ENCODE results near the gene OR6C68. TPM values are rescaled to one million over a fixed set of nuclear protein-coding genes. Genes with fewer than 3 reads are reported as not detected.
"Not testable (repeated sequence)": the region's sequence is repeated elsewhere in the genome, so short reads cannot be mapped to it uniquely, and the experiment has no call there.

Gene OR6C68
- total RNA-seq, 6 experiments from 2014 or later: not detected

- DNase-seq (no peak), ATAC-seq (no peak)
- 23% methylated on average over 2 of the region's 2 CpGs for WGBS (ENCODE audit: insufficient coverage, low coverage, low lambda C conversion rate, missing lambda C conversion rate)
- Histone ChIP-seq H3K9me3 (no peaks in the 10 kb centered on the region), H3K27me3 (no peaks in the 10 kb centered on the region), H3K4me1 (no peaks in the 10 kb centered on the region), H3K4me3 (no peak overlapping the region), H3K36me3 (no peaks in the 10 kb centered on the region), H3K27ac (no peak overlapping the region)
- intact Hi-C loops (cut with DNase I): no loop called here
- TF ChIP-seq, protein P1, sequence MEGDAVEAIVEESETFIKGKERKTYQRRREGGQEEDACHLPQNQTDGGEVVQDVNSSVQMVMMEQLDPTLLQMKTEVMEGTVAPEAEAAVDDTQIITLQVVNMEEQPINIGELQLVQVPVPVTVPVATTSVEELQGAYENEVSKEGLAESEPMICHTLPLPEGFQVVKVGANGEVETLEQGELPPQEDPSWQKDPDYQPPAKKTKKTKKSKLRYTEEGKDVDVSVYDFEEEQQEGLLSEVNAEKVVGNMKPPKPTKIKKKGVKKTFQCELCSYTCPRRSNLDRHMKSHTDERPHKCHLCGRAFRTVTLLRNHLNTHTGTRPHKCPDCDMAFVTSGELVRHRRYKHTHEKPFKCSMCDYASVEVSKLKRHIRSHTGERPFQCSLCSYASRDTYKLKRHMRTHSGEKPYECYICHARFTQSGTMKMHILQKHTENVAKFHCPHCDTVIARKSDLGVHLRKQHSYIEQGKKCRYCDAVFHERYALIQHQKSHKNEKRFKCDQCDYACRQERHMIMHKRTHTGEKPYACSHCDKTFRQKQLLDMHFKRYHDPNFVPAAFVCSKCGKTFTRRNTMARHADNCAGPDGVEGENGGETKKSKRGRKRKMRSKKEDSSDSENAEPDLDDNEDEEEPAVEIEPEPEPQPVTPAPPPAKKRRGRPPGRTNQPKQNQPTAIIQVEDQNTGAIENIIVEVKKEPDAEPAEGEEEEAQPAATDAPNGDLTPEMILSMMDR (IDR thresholded peaks at IDR 0.05): no peak
- TF ChIP-seq POLR2A (IDR thresholded peaks at IDR 0.05): no peak
Measured at GRCh38 chr12:55467836-55468235, 24.3 kb upstream of the OR6C68 start.

GRCh38 chr12:55469291-55469690, 22.9 kb upstream of the OR6C68 start:
- intact Hi-C loops (cut with DNase I): no loop called here
- WGBS (ENCODE audit: insufficient coverage, low coverage, low lambda C conversion rate, missing lambda C conversion rate): 59% methylated on average over 2 of the region's 2 CpGs
- Histone ChIP-seq H3K27me3 (no peaks in the 10 kb centered on the region), H3K36me3 (no peaks in the 10 kb centered on the region), H3K4me1 (no peaks in the 10 kb centered on the region), H3K9me3 (no peaks in the 10 kb centered on the region), H3K27ac (no peak overlapping the region), H3K4me3 (no peak overlapping the region)
- DNase-seq (no peak), ATAC-seq (no peak)
- no peak for TF ChIP-seq POLR2A (IDR thresholded peaks at IDR 0.05)
- TF ChIP-seq, protein P1 (IDR thresholded peaks at IDR 0.05): no peak

DNA sequence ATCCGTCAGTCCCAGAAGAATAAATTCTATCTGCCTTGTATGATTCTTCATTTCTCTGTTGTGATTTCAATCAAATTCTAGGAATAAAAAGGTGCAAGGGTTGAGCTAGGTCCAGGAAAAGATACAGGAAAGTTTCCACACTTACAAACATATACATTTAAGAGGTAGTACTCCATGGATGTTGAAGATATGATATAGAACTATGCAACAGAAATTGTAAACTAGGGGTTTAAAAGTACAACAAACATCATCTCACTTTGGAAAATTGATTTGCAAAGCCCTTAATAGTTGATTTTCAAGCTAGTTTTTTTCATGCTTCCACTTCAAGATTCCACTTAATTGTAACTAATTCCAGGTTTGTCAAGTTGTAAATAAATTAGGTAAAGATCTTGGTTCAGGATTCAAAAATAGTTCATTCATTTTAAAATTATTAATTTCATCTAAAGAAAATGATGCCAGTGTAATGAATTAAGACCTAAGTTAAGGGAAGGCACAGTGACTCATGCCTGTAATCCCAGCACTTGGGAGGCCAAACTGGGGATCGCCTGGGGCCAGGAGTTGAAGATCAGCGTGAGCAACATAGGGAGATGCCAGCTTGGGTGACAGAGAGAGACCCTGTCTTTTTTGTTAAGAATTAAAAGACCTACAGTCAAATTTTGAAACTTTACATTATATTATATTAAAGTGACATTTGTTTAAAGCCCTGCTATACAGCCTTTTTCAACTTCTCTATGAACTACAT, 21.9 kb upstream of the OR6C68 start, which contains the start of gene OR6C70:
OR6C70 (minus strand) TSS at position 51 of the 742 bp plus-strand sequence; CDS start at position 51, 0 bp downstream.
- intact Hi-C loops (cut with DNase I): no loop called here

GRCh38 chr12:55472264-55472663, 19.9 kb upstream of the OR6C68 start:
- ATAC-seq: no peak
- no peaks in the 10 kb centered on the region for H3K4me1 ChIP-seq
- H3K27me3 ChIP-seq: no peaks in the 10 kb centered on the region
- no peak overlapping the region for H3K27ac ChIP-seq
- no peaks in the 10 kb centered on the region for H3K36me3 ChIP-seq
- no peak overlapping the region for H3K4me3 ChIP-seq
- 56% methylated on average over 1 of the region's 1 CpG for WGBS (ENCODE audit: insufficient coverage, low coverage, low lambda C conversion rate, missing lambda C conversion rate)
- TF ChIP-seq POLR2A (IDR thresholded peaks at IDR 0.05): no peak
- TF ChIP-seq, protein P1 (IDR thresholded peaks at IDR 0.05): no peak
- H3K9me3 ChIP-seq: no peaks in the 10 kb centered on the region
- intact Hi-C loops (cut with DNase I): no loop called here
- DNase-seq: no peak

More for the DNA sequence above, 21.9 kb upstream of the OR6C68 start, which contains the start of gene OR6C70:
- Histone ChIP-seq H3K36me3 (no peaks in the 10 kb centered on the region), H3K4me1 (no peaks in the 10 kb centered on the region), H3K9me3 (no peaks in the 10 kb centered on the region), H3K4me3 (no peak within 1 kb of the TSS), H3K27ac (no peak within 1 kb of the TSS), H3K27me3 (no peaks in the 10 kb centered on the region)
- TF ChIP-seq POLR2A (IDR thresholded peaks at IDR 0.05): no peak
- TF ChIP-seq, protein P1 (IDR thresholded peaks at IDR 0.05): no peak
- ATAC-seq: no peak
- no peak for DNase-seq
- WGBS (ENCODE audit: insufficient coverage, low coverage, low lambda C conversion rate, missing lambda C conversion rate): 64% methylated on average over 3 of the region's 3 CpGs

DNA sequence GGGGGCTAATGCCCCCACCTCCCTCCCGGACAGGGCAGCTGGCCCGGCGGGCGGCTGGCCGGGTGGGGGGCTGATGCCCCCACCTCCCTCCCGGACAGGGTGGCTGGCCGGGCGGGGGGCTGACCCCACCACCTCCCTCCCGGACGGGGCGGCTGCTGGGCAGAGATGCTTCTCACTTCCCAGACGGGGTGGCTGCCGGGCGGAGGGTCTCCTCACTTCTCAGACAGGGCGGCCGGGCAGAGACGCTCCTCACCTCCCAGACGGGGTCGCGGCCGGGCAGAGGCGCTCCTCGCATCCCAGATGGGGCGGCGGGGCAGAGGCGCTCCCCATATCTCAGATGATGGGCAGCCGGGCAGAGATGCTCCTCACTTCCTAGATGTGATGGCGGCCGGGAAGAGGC, 13.0 kb upstream of the OR6C68 start:
- no CpG with 5 or more reads among the region's 29 CpGs for WGBS (ENCODE audit: insufficient coverage, low coverage, low lambda C conversion rate, missing lambda C conversion rate)

GRCh38 chr12:55484284-55484683, 7.9 kb upstream of the OR6C68 start:
- H3K27me3 ChIP-seq; H3K9me3 ChIP-seq; H3K27ac ChIP-seq; ATAC-seq; DNase-seq; H3K4me1 ChIP-seq; H3K36me3 ChIP-seq; intact Hi-C loops (cut with DNase I); H3K4me3 ChIP-seq: not testable (repeated sequence)
- WGBS (ENCODE audit: insufficient coverage, low coverage, low lambda C conversion rate, missing lambda C conversion rate): 39% methylated on average over 3 of the region's 13 CpGs

More for the DNA sequence above, 13.0 kb upstream of the OR6C68 start:
- H3K9me3 ChIP-seq; H3K4me1 ChIP-seq; H3K4me3 ChIP-seq; ATAC-seq; intact Hi-C loops (cut with DNase I); H3K27me3 ChIP-seq; H3K36me3 ChIP-seq; H3K27ac ChIP-seq; DNase-seq: not testable (repeated sequence)

All from right lobe of liver (tissue), 6 donors.